Natural killer cell (primary cell): ENCODE results near the gene NDUFA6. TPM values are rescaled to one million over a fixed set of nuclear protein-coding genes. Genes with fewer than 3 reads are reported as not detected.
A peak's percentile ranks its signal among the peaks of the same experiment; 100 is the strongest.

Experiments used
- ATAC-seq, 3 donors: fragments of 150-1000 bp in 2 of 3; fragments of 200-7000 bp in 1 of 3; cut with Tn5 transposase; 1 replicate in 1 of 3; 2 replicates in 2 of 3; pipeline ENCODE4 v1.10.0; 2021; ENCODE audit warnings: mild to moderate bottlenecking in 2 of 3, moderate library complexity in 2 of 3
- DNase-seq, 2 donors: peaks; one replicate each; pipeline versions ENCODE4 v3.0.0 to v3.0.0-alpha.2; 2013 to 2021; ENCODE audit warnings: mixed read lengths in 1 of 2
- H3K27ac ChIP-seq: one replicate; pipeline ENCODE4 v1.5.1; 2013; ENCODE audit warnings: mild to moderate bottlenecking, low read length
- H3K27me3 ChIP-seq: one replicate; pipeline ENCODE4 v1.6.1; 2013; ENCODE audit warnings: low read length; ENCODE audit not compliant: control insufficient read depth, insufficient read depth
- H3K36me3 ChIP-seq: one replicate; pipeline ENCODE4 v1.6.1; 2013; ENCODE audit warnings: low read length; ENCODE audit not compliant: control insufficient read depth, insufficient read depth
- H3K4me1 ChIP-seq: one replicate; pipeline ENCODE4 v1.6.1; 2013; ENCODE audit warnings: low read length; ENCODE audit not compliant: control insufficient read depth, insufficient read depth
- H3K4me3 ChIP-seq: one replicate; pipeline ENCODE4 v1.5.1; 2013; ENCODE audit warnings: low read length
- H3K9me3 ChIP-seq: one replicate; pipeline ENCODE4 v1.6.1; 2013; ENCODE audit warnings: low read length; ENCODE audit not compliant: control insufficient read depth, insufficient read depth
- H3K27ac Mint-ChIP-seq, 2 donors: one replicate each; pipeline ENCODE4 v1.8.0; 2022; ENCODE audit warnings: mild to moderate bottlenecking in 2 of 2, mixed read lengths in 2 of 2, moderate library complexity in 1 of 2
- H3K27me3 Mint-ChIP-seq, 2 donors: one replicate each; pipeline ENCODE4 v1.8.0; 2022; ENCODE audit warnings: low read depth in 2 of 2, mixed read lengths in 2 of 2
- H3K36me3 Mint-ChIP-seq: one replicate; pipeline ENCODE4 v1.8.0; 2022; ENCODE audit warnings: mixed read lengths
- H3K4me1 Mint-ChIP-seq, 2 donors: one replicate each; pipeline ENCODE4 v1.8.0; 2022; ENCODE audit warnings: mixed read lengths in 2 of 2
- H3K4me3 Mint-ChIP-seq: one replicate; pipeline ENCODE4 v1.8.0; 2022; ENCODE audit warnings: mild to moderate bottlenecking, moderate library complexity, mixed read lengths
- H3K9me3 Mint-ChIP-seq, 2 donors: one replicate each; pipeline ENCODE4 v1.8.0; 2022; ENCODE audit warnings: mixed read lengths in 2 of 2
- WGBS: methylation state at CpG from one replicate; pipeline ENCODE4 v1.1.7; 2013; ENCODE audit warnings: missing lambda C conversion rate; ENCODE audit not compliant: insufficient coverage; 5-methylcytosine and 5-hydroxymethylcytosine counted together
- intact Hi-C: fragments of 100-400 bp; cut with micrococcal nuclease; formaldehyde crosslinking; loops from one replicate; pipeline ENCODE4 v1.14.2; 2022
- total RNA-seq, 4 donors: library from RNA; stranded (reverse); fragments of 120-200 nt in 1 of 4; gene quantifications; one replicate each; pipeline versions ENCODE4 v1.2.3 to v1.2.4, GENCODE V29; 2013 to 2022
- TF ChIP-seq, protein P1 (sequence below): fragments of 200-600 bp; IDR thresholded peaks from one replicate; pipeline ENCODE4 v1.8.0; 2022; ENCODE audit warnings: antibody characterized with exemption

The NDUFA6 gene
- total RNA-seq, 3 donors from 2014 or later (not counting 1 experiment from before 2014, with no cell fraction given) = 50.4 to 69.7 (median 63.8) TPM

DNA sequence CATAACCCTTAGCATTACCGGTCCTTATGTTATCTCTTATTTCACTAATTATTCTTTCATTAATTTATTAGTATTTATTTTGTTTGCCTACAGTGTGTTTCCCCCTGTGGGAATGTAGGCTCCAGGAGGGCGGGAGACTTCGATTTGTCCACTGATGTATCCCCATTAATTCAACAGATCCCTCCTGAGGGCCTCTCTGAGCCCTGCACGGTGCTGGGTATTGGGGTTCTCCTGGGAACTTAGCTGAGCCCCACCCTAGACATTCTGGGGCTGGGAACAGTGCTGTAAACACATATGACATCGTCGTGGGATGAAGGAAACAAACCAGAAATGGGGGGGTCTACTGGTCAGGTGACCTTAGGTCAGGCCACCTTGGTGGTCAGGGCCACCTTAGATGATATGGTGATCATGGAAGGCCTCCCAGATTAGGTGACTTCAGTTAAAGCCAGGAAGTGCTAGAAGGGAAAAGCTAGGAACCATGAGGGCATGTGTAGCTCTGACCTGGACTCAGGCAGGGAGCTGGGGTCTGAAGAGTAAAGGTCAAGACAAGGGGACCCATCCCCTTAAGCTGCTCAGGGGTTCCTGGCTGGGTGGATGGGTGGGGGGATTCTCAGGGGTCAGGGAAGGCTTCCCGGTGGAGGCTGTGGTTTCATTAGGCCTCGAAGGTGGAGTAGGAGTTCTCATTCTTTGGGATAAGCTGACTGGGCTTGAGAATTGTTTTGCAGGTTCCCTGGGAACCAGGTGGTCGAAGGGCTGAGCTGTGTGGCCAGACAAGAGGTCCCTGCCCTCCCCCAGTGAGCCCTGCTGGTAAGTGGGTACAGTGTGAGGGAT, 15.5 kb downstream of the NDUFA6 start:
- H3K4me3 Mint-ChIP-seq = peak overlapping the region; percentile 66
- Histone ChIP-seq H3K36me3 (no peaks in the 10 kb centered on the region), H3K9me3 (no peaks in the 10 kb centered on the region), H3K27me3 (no peaks in the 10 kb centered on the region), H3K27ac (peak overlapping the region; percentile 19), H3K4me1 (peaks cover 40% of the 10 kb centered on the region), H3K4me3 (peak overlapping the region; percentile 40)
- no peaks in the 10 kb centered on the region for H3K36me3 Mint-ChIP-seq
- DNase-seq = no peak
- peaks cover 23 to 42% of the 10 kb centered on the region in 2 donors for H3K4me1 Mint-ChIP-seq
- 88% methylated on average over 8 of the region's 9 CpGs for WGBS
- no peaks in the 10 kb centered on the region for H3K27me3 Mint-ChIP-seq
- no peak for ATAC-seq
- peak overlapping the region; percentile 21 to 79 for H3K27ac Mint-ChIP-seq
- no peaks in the 10 kb centered on the region for H3K9me3 Mint-ChIP-seq
- TF ChIP-seq, protein P1, sequence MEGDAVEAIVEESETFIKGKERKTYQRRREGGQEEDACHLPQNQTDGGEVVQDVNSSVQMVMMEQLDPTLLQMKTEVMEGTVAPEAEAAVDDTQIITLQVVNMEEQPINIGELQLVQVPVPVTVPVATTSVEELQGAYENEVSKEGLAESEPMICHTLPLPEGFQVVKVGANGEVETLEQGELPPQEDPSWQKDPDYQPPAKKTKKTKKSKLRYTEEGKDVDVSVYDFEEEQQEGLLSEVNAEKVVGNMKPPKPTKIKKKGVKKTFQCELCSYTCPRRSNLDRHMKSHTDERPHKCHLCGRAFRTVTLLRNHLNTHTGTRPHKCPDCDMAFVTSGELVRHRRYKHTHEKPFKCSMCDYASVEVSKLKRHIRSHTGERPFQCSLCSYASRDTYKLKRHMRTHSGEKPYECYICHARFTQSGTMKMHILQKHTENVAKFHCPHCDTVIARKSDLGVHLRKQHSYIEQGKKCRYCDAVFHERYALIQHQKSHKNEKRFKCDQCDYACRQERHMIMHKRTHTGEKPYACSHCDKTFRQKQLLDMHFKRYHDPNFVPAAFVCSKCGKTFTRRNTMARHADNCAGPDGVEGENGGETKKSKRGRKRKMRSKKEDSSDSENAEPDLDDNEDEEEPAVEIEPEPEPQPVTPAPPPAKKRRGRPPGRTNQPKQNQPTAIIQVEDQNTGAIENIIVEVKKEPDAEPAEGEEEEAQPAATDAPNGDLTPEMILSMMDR = no peak
- intact Hi-C loops = no loop called here

DNA sequence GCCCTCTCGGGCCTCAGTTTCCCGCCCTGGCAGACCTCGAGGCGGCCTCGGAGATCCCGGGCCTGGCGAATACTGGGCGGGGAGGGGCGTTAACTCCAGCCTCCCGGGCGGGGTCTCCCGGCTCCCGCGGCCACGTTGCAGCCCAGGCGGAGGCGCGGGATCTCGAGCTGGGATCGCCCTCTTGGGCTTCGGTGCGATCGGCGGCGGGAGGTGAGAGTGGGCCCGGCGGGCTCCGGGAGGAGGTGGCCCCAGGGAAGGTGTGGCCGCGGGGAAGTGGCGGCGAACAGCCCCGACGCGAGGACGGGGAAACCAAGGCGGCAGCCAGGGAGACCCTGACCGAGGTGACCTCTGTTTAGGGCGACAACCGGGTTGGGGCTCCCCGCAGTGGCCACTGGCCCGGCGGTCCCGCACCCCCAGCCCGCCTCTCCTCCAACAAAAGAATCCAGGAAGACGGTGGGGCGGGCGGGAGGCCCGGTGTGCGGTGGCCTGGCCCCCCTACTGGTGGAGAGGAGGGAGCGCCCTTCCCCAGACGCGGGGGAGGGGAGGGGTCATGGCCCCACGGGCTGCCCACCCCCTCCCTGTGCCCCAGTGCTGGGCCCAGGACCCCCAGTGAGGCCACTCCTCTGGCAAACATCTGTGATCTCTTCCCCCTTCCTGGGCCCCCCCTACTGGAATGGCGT, 16.3 kb downstream of the NDUFA6 start, which contains the start of gene PHETA2:
TSS of gene PHETA2 (plus strand) at position 117 of the 680 bp plus-strand sequence. CDS start 3,046 bp downstream, outside the sequence.
- Mint-ChIP-seq H3K36me3 (no peaks in the 10 kb centered on the region), H3K27ac (peak within 1 kb of the TSS; percentile 21 to 79), H3K27me3 (no peaks in the 10 kb centered on the region), H3K4me3 (peak within 1 kb of the TSS; percentile 77), H3K9me3 (no peaks in the 10 kb centered on the region), H3K4me1 (peaks cover 19 to 39% of the 10 kb centered on the region in 2 donors)
- H3K36me3 ChIP-seq = no peaks in the 10 kb centered on the region
- 2% methylated on average over 52 of the region's 55 CpGs for WGBS
- ATAC-seq (peak in 1 of 3 donors; percentile 10), DNase-seq (peak; percentile 51 to 72)
- peak within 1 kb of the TSS; percentile 40 for H3K4me3 ChIP-seq
- H3K9me3 ChIP-seq = no peaks in the 10 kb centered on the region
- TF ChIP-seq, protein P1 = peak; percentile 31
- H3K27ac ChIP-seq = peak within 1 kb of the TSS; percentile 19
- H3K4me1 ChIP-seq = peaks cover 48% of the 10 kb centered on the region
- intact Hi-C loops = no loop called here
- H3K27me3 ChIP-seq = no peaks in the 10 kb centered on the region

DNA sequence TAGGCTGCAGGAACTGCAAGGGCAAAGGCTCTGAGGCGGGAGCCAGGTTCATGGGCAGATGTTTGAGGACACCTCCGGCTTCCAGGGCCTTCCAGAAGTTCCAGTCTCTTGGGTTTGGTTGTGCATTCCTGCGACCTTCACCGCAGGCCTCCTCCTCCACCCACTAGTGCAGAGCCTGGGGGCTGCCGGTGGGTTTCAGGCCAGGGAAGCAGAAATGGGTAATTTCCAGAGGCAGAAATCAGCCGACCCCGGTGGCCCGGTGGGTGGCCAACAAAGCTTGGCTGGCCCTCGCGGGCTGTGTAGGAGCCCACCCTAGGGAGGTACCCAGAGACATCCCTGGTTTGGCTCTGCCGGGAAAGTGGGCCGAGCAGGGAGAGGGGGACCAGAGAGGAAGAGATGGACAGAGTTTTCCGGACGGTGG, 16.9 kb downstream of the NDUFA6 start:
- intact Hi-C loops = no loop called here
- Histone ChIP-seq H3K4me3 (peak overlapping the region; percentile 40), H3K4me1 (peaks cover 42% of the 10 kb centered on the region), H3K9me3 (no peaks in the 10 kb centered on the region), H3K27ac (no peak overlapping the region), H3K27me3 (no peaks in the 10 kb centered on the region), H3K36me3 (no peaks in the 10 kb centered on the region)
- DNase-seq = no peak
- H3K4me1 Mint-ChIP-seq = peaks cover 19 to 33% of the 10 kb centered on the region in 2 donors
- TF ChIP-seq, protein P1 = no peak
- peak overlapping the region; percentile 18 to 79 for H3K27ac Mint-ChIP-seq
- no peaks in the 10 kb centered on the region for H3K36me3 Mint-ChIP-seq
- peak overlapping the region; percentile 77 for H3K4me3 Mint-ChIP-seq
- no peaks in the 10 kb centered on the region for H3K27me3 Mint-ChIP-seq
- ATAC-seq = no peak
- 86% methylated on average over 14 of the region's 14 CpGs for WGBS
- H3K9me3 Mint-ChIP-seq = no peaks in the 10 kb centered on the region
